HFF-Myc (cell line): Measurements from ENCODE around the gene SPTBN1.

Experiments
- DNase-seq: peaks from one replicate; pipeline ENCODE4 v3.0.0-alpha.2; 2011; ENCODE audit warnings: low read depth; ENCODE audit errors: extremely low read depth
- H3K4me3 ChIP-seq: replicated peaks from 2 replicates; pipeline ENCODE4 v1.5.1; 2011; ENCODE audit warnings: low read depth, mild to moderate bottlenecking, control low read depth, low read length
- CTCF ChIP-seq: IDR thresholded peaks from 2 replicates; pipeline ENCODE4 v1.5.1; 2012; ENCODE audit warnings: mild to moderate bottlenecking, low read depth, low read length, control low read depth; ENCODE audit errors: missing control alignments

The SPTBN1 gene

GRCh38 chr2:54579682-54580620, 123.8 kb downstream of the SPTBN1 start:
- no peak for TF ChIP-seq CTCF
- DNase-seq = no peak
- H3K4me3 ChIP-seq = no peak overlapping the region

GRCh38 chr2:54581326-54582039, 125.4 kb downstream of the SPTBN1 start:
- DNase-seq = no peak
- no peak for TF ChIP-seq CTCF
- no peak overlapping the region for H3K4me3 ChIP-seq

GRCh38 chr2:54582987-54583386, 126.9 kb downstream of the SPTBN1 start:
- H3K4me3 ChIP-seq = no peak overlapping the region
- DNase-seq = no peak

GRCh38 chr2:54584598-54584997, 128.5 kb downstream of the SPTBN1 start:
- DNase-seq = no peak
- no peak for TF ChIP-seq CTCF
- no peak overlapping the region for H3K4me3 ChIP-seq

More at GRCh38 chr2:54582987-54583386, 126.9 kb downstream of the SPTBN1 start:
- no peak for TF ChIP-seq CTCF

GRCh38 chr2:54585136-54585733, 129.1 kb downstream of the SPTBN1 start:
- no peak for DNase-seq
- no peak for TF ChIP-seq CTCF
- no peak overlapping the region for H3K4me3 ChIP-seq

- no peak overlapping the region for H3K4me3 ChIP-seq
- no peak for DNase-seq
- no peak for TF ChIP-seq CTCF
Measured at GRCh38 chr2:54586062-54586461, 129.9 kb downstream of the SPTBN1 start.
